Measurements from ENCODE around the gene FOXK1. TPM values are rescaled to one million over a fixed set of nuclear protein-coding genes. Genes with fewer than 3 reads are reported as not detected.
"Not testable (repeated sequence)": the region's sequence is repeated elsewhere in the genome, so short reads cannot be mapped to it uniquely, and the experiment has no call there.

FOXK1 gene
- total RNA-seq, 1 donor from 2014 or later, result 37.9 TPM

GRCh38 chr7:4655311-4655710 lies 26.8 kb upstream of the FOXK1 start:
- Mint-ChIP-seq H3K9me3 (peaks cover 23% of the 10 kb centered on the region), H3K27me3 (ENCODE audit: insufficient read depth) (no peaks in the 10 kb centered on the region), H3K27ac (no peak overlapping the region), H3K36me3 (ENCODE audit: low read depth) (peaks cover 8% of the 10 kb centered on the region), H3K4me1 (ENCODE audit: low read depth) (no peaks in the 10 kb centered on the region), H3K4me3 (no peak overlapping the region)
- intact Hi-C loops (cut with micrococcal nuclease), result no loop called here
- no peak for DNase-seq (ENCODE audit: low spot score)

- intact Hi-C loops (cut with micrococcal nuclease), result no loop called here
- Mint-ChIP-seq H3K9me3 (peaks cover 28% of the 10 kb centered on the region), H3K4me1 (ENCODE audit: low read depth) (no peaks in the 10 kb centered on the region), H3K27ac (no peak overlapping the region), H3K27me3 (ENCODE audit: insufficient read depth) (no peaks in the 10 kb centered on the region), H3K4me3 (no peak overlapping the region), H3K36me3 (ENCODE audit: low read depth) (peaks cover 10% of the 10 kb centered on the region)
- no peak for DNase-seq (ENCODE audit: low spot score)
Observed at GRCh38 chr7:4655896-4656295, 26.2 kb upstream of the FOXK1 start.

GRCh38 chr7:4657640-4658417 lies 24.3 kb upstream of the FOXK1 start:
- H3K27me3 Mint-ChIP-seq (ENCODE audit: insufficient read depth), result no peaks in the 10 kb centered on the region
- intact Hi-C loops (cut with micrococcal nuclease), result no loop called here

GRCh38 chr7:4659551-4660286 lies 22.4 kb upstream of the FOXK1 start:
- Mint-ChIP-seq H3K4me1 (ENCODE audit: low read depth) (peaks cover 5% of the 10 kb centered on the region), H3K9me3 (peaks cover 28% of the 10 kb centered on the region), H3K36me3 (ENCODE audit: low read depth) (peaks cover 10% of the 10 kb centered on the region), H3K27ac (no peak overlapping the region), H3K27me3 (ENCODE audit: insufficient read depth) (no peaks in the 10 kb centered on the region), H3K4me3 (no peak overlapping the region)
- DNase-seq (ENCODE audit: low spot score), result no peak
- intact Hi-C loops (cut with micrococcal nuclease), result no loop called here

More at GRCh38 chr7:4657640-4658417, 24.3 kb upstream of the FOXK1 start:
- Mint-ChIP-seq H3K36me3 (ENCODE audit: low read depth) (peaks cover 10% of the 10 kb centered on the region), H3K9me3 (peaks cover 28% of the 10 kb centered on the region), H3K27ac (no peak overlapping the region), H3K4me3 (no peak overlapping the region), H3K4me1 (ENCODE audit: low read depth) (no peaks in the 10 kb centered on the region)
- no peak for DNase-seq (ENCODE audit: low spot score)

- intact Hi-C loops (cut with micrococcal nuclease), result no loop called here
Observed at GRCh38 chr7:4661871-4662270, 20.2 kb upstream of the FOXK1 start.

GRCh38 chr7:4663239-4664018 lies 18.7 kb upstream of the FOXK1 start:
- DNase-seq (ENCODE audit: low spot score), result no peak
- H3K4me1 Mint-ChIP-seq (ENCODE audit: low read depth), result peaks cover 10% of the 10 kb centered on the region
- no peak overlapping the region for H3K4me3 Mint-ChIP-seq
- H3K27me3 Mint-ChIP-seq (ENCODE audit: insufficient read depth), result no peaks in the 10 kb centered on the region
- H3K9me3 Mint-ChIP-seq, result peaks cover 18% of the 10 kb centered on the region
- intact Hi-C loops (cut with micrococcal nuclease), result no loop called here
- H3K27ac Mint-ChIP-seq, result no peak overlapping the region
- peaks cover 8% of the 10 kb centered on the region for H3K36me3 Mint-ChIP-seq (ENCODE audit: low read depth)

More at GRCh38 chr7:4661871-4662270, 20.2 kb upstream of the FOXK1 start:
- peaks cover 10% of the 10 kb centered on the region for H3K4me1 Mint-ChIP-seq (ENCODE audit: low read depth)
- DNase-seq (ENCODE audit: low spot score), result no peak
- H3K9me3 Mint-ChIP-seq, result peaks cover 28% of the 10 kb centered on the region
- no peak overlapping the region for H3K4me3 Mint-ChIP-seq
- peaks cover 10% of the 10 kb centered on the region for H3K36me3 Mint-ChIP-seq (ENCODE audit: low read depth)
- no peak overlapping the region for H3K27ac Mint-ChIP-seq
- no peaks in the 10 kb centered on the region for H3K27me3 Mint-ChIP-seq (ENCODE audit: insufficient read depth)

GRCh38 chr7:4665661-4666060 lies 16.4 kb upstream of the FOXK1 start:
- Mint-ChIP-seq H3K4me3 (no peak overlapping the region), H3K27me3 (ENCODE audit: insufficient read depth) (no peaks in the 10 kb centered on the region), H3K36me3 (ENCODE audit: low read depth) (no peaks in the 10 kb centered on the region), H3K9me3 (peaks cover 2% of the 10 kb centered on the region), H3K4me1 (ENCODE audit: low read depth) (peaks cover 10% of the 10 kb centered on the region), H3K27ac (no peak overlapping the region)
- intact Hi-C loops (cut with micrococcal nuclease), result no loop called here
- no peak for DNase-seq (ENCODE audit: low spot score)

- no peaks in the 10 kb centered on the region for H3K36me3 Mint-ChIP-seq (ENCODE audit: low read depth)
- DNase-seq (ENCODE audit: low spot score), result no peak
- H3K4me1 Mint-ChIP-seq (ENCODE audit: low read depth), result peaks cover 10% of the 10 kb centered on the region
- intact Hi-C loops (cut with micrococcal nuclease), result no loop called here
- peaks cover 4% of the 10 kb centered on the region for H3K9me3 Mint-ChIP-seq
- no peaks in the 10 kb centered on the region for H3K27me3 Mint-ChIP-seq (ENCODE audit: insufficient read depth)
- H3K4me3 Mint-ChIP-seq, result no peak overlapping the region
- H3K27ac Mint-ChIP-seq, result no peak overlapping the region
Observed at GRCh38 chr7:4667776-4668509, 14.2 kb upstream of the FOXK1 start.

GRCh38 chr7:4668510-4668847 lies 13.6 kb upstream of the FOXK1 start:
- H3K36me3 Mint-ChIP-seq (ENCODE audit: low read depth), result no peaks in the 10 kb centered on the region
- intact Hi-C loops (cut with micrococcal nuclease), result no loop called here
- DNase-seq (ENCODE audit: low spot score), result no peak
- H3K9me3 Mint-ChIP-seq, result peaks cover 4% of the 10 kb centered on the region
- peaks cover 10% of the 10 kb centered on the region for H3K4me1 Mint-ChIP-seq (ENCODE audit: low read depth)
- H3K27me3 Mint-ChIP-seq (ENCODE audit: insufficient read depth), result no peaks in the 10 kb centered on the region
- no peak overlapping the region for H3K27ac Mint-ChIP-seq
- H3K4me3 Mint-ChIP-seq, result no peak overlapping the region

GRCh38 chr7:4670791-4671190 lies 11.3 kb upstream of the FOXK1 start:
- no peaks in the 10 kb centered on the region for H3K27me3 Mint-ChIP-seq (ENCODE audit: insufficient read depth)
- H3K4me3 Mint-ChIP-seq, result no peak overlapping the region
- peaks cover under 1% of the 10 kb centered on the region for H3K4me1 Mint-ChIP-seq (ENCODE audit: low read depth)
- DNase-seq (ENCODE audit: low spot score), result no peak
- intact Hi-C loops (cut with micrococcal nuclease), result no loop called here
- H3K27ac Mint-ChIP-seq, result no peak overlapping the region
- H3K36me3 Mint-ChIP-seq (ENCODE audit: low read depth), result no peaks in the 10 kb centered on the region
- H3K9me3 Mint-ChIP-seq, result peaks cover 4% of the 10 kb centered on the region

- no peak overlapping the region for H3K27ac Mint-ChIP-seq
- no peak overlapping the region for H3K4me3 Mint-ChIP-seq
- DNase-seq (ENCODE audit: low spot score), result no peak
- H3K36me3 Mint-ChIP-seq (ENCODE audit: low read depth), result no peaks in the 10 kb centered on the region
- peaks cover 2% of the 10 kb centered on the region for H3K27me3 Mint-ChIP-seq (ENCODE audit: insufficient read depth)
- H3K4me1 Mint-ChIP-seq (ENCODE audit: low read depth), result no peaks in the 10 kb centered on the region
- intact Hi-C loops (cut with micrococcal nuclease), result no loop called here
- peaks cover 4% of the 10 kb centered on the region for H3K9me3 Mint-ChIP-seq
Observed at GRCh38 chr7:4675771-4676367, 6.2 kb upstream of the FOXK1 start.

- not testable (repeated sequence) for H3K9me3 Mint-ChIP-seq
Observed at GRCh38 chr7:4677518-4677917, 4.6 kb upstream of the FOXK1 start.

More at GRCh38 chr7:4677518-4677917, 4.6 kb upstream of the FOXK1 start:
- intact Hi-C loops (cut with micrococcal nuclease); H3K36me3 Mint-ChIP-seq (ENCODE audit: low read depth); H3K27ac Mint-ChIP-seq; H3K4me3 Mint-ChIP-seq; H3K4me1 Mint-ChIP-seq (ENCODE audit: low read depth); H3K27me3 Mint-ChIP-seq (ENCODE audit: insufficient read depth); DNase-seq (ENCODE audit: low spot score): not testable (repeated sequence)
